GM18517 (cell line): ENCODE data around the gene TMEM151A.

Experiments
- ATAC-seq: cut with Tn5 transposase; IDR thresholded peaks from one replicate; pipeline ENCODE4 v1.9.1; 2021; ENCODE audit warnings: mild to moderate bottlenecking, moderate library complexity; ENCODE audit not compliant: unreplicated experiment

TMEM151A gene

DNA sequence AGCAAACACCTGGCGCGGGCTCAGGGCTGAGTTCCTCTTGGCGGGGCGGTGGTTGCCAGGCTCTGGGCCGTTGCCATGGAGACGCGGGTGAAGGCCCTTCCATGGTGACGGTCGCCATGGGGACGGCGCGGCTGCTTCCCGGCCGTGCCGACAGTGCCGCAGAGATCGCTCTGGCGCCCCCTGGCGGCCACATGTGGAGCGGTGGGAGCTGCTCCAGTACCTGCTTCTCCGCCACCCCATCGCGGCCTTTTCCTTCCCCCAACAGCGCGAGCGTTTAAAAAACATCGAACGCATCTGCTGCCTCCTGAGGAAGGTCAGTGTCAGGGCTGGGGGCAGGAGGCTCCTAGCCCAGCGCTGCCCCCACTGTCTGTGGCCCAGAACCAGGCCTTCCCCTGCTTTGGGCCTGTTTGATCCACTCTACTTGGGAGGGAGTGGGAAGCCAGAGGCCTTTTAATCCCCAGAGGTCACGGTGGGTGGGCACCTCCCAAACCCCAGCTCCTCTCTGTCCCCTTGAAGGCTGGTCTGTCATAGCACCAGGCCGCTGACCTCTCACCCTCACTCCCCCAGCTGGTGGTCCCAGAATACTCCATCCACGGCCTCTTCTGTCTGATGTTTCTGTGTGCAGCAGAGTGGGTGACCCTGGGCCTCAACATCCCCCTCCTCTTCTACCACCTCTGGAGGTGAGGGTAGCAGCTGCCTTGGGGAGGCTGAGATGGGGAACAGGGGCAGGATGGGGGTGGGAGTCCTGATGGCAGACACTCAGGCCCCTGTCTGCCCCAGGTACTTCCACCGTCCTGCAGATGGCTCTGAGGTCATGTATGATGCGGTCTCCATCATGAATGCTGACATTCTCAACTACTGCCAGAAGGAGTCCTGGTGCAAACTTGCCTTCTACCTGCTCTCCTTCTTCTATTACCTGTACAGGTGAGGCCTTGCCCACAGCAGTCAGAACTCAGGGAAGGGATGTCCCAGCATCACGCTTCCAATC is 8.9 kb upstream of the TMEM151A start:
- peak; percentile 47 for ATAC-seq

DNA sequence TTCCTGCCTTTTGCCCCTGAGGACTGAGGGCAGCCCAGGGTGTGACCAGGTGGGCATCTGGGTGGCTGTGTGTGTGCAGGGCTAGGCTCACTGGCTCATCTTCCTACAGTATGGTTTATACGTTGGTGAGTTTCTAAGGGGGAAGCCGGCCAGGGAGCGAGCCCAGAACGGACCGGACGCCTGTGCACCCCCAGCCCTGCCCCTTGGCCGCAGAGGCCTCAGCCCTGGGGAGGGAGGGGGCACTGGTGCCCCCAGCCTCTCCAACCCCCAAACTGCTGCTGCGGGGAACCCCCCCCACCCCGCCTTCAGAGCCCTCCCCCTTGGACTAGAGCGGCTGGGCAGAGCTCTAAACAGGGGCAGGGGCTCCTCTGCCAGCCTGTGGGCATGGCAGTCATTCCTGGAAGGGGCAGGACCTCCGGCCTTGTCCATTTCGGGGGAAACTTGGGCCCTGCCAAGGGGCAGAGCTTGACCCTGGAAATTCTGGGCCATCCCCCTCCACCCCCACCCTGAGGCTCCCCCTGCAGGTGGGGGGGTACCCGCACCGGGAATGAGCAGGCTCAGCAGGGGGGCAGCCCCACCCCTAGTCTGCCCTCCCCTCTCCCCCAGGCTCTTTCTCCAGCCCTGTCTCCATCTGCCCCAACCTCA is 8.1 kb upstream of the TMEM151A start:
- ATAC-seq, result no peak

DNA sequence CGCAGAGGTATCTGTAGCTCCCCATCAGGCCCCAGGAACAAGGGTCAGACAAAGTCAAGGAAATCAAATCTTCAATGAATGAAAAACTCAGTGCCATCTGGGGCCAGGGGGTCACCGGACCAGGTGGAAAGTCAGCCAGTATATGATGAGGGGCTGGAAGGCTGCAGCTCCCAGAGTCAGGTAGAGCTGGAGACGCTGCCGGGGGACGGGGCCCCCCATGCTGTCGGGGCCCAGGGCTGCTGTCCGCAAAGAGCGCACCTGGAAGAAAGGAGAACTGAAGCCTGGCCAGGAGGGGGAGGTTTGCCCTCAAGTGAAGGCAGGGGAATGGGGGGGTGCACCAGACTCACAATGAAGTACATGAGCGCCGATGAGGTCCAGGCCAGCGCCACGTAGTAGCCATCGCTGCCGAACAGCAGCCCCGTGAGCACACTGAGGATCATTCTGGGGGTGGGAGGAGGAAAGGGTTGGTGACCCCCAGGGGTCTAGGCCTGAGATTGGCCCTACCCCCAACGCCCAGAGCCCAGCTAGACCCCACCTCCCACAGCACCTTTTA is 7.1 kb upstream of the TMEM151A start:
- ATAC-seq, result no peak

DNA sequence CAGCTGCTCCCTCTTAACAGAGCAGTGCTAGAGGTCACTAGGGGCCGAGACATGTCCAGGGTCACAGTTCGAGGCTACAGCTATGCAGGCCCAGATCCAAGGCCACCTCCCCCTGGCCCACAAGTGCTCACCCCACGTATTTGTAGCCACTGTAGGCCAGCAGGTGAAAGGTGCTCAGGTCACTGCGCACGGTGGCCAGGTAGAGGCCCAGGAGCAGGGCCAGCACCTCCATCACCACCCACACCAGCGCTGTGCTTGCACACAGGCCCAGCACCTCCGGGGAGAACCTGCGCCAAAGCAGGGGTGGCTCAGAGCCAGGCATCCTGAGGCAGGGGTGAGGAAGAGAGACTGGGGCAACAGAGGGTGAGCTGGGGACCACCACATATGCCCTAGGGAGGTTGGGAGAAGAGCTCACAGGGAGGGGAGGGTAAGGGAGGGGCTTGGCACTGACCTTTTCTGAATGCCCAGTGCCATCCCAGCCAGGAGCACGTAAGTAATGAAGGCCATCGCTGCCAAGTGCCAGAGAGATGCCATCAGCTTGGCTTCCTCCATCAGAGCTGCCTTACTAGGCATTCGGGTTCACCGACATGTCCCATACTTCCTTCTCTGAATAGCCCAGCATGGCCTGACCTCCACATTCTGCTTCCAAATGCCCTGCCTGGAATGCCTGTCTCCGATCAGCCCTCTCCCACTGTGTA is 6.3 kb upstream of the TMEM151A start:
- ATAC-seq, result no peak

DNA sequence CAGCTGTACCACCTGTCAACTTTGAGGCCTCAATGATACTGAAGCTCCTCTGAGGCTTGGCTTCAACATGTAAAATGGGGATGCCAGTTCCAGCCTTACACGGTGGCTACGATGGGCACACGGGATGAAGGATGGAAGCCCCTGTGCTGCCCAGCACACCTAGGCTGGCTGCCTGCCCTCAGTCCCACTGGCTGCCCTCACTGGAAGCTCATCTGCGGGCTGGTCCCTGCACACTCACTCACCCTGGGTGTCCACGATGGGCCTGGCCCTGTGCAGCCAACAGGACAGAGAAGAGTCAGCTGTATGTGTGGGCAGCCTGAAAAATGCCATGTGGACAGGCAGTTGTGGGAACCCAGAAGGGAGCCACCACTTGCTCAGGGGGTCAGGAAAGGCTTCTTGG is 5.0 kb upstream of the TMEM151A start:
- no peak for ATAC-seq

DNA sequence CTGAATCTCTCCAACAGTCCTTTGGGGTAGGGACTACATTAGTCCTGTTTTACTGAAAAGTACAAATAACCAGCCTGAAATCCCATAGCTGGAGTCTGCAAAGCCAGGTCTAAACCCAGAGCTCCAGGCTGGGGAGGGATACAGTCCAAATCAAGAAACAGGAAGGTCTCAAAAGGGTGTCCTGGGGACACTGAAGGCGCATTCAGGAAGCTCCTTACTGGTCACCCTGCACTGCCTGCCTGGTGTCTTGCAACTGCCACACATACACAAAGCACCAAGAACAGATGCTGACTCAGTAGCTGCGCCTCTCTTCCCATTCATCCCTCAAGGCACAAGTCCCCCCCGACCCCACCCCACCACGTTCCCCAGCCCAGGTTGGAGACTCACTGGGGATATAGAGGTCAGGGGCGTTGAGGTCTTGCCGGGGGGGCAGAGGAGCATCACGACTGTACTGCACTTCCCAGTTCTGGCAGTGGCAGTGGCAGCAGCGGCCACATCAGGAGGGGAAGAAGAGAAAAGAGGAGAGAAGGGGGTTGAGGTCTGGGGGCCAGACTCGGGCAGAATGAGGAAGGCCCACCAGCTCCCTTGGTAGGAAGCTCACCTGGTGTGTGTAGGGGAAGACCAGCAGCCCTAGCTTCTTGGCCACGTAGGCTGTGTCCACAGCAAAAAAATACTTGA is 4.3 kb upstream of the TMEM151A start:
- ATAC-seq, result no peak

DNA sequence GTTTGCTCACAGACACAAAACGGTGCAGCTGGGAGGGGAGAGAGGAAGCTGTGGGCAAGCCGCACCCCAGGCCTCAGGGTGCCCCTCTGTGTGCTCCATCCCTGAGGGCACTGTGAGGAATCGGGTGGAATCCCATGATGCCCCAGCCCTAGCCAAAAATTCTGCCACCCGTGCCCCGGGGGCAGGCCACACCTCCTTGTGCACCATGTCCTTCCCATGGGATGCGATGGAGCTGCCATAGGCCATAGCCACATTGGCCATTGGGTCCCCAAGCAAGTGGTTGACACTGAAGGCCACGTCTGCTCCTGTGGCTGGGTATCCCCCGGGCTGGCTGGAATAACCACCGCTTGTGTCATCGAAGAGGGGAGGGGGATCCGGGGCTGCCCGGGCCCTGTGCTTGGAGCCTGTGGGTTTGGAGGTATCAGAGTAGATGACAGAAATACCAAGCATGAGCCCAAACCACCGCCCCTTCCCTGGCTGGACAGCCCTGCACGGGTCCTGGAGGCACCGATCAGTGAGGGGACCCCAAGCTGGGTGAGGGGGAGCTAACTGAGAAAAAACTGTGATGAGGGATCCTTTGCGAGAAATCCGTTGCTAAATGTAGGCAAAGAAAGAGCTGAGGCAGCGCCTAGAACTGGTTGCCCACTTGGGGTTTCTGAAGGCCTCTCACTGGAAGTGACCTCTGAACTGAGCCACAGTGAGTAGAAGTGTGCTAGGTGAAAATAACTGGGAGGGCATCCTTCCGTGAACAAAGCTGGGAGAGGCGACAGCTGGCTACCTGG is 3.6 kb upstream of the TMEM151A start:
- ATAC-seq, result no peak

DNA sequence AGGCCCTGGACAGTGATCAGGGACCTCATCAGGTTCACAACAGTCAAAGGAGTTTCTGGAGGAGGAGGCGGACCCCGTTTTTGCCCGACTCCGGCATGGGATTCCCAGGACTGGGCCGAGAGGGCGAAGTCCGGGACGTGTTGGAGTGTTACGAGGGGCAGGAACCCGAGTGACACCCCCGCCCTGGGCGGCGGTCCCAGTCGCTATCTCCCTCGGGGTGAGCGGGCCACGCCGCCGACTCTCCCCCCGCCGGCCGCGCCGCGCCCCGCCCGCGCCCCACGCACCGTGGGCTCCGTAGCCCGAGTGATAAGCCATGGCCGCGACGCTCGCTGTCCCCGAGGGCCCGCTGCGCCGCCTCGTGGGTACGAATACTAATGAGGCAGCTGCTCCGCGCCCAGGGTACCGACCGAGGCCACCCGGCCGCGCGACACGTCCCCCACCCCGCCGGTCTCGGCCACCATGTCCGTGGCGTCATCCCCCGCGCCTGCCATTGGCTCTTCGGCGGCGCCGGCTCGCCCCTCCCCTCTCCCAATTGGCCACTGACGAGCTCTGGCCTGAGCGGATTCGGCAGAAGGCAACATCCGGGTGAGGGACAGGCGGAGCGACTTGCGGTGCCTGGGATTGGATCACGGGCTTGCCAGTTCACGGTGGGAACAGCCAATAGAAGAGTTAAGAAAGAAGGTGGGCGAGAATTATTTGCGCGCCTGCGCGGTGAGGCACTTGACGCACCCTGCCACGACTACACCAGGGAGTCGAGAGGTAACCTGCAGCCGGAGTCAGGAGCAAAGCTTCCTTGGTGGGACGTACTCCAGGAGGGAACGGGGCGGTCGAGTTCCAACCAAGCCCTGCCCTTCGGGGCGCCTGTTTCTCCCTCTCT is 2.8 kb upstream of the TMEM151A start, which contains the start of gene YIF1A:
YIF1A (minus strand) TSS at position 473 of the 877 bp plus-strand sequence; CDS start at position 315, 158 bp downstream.
- ATAC-seq, result peak; percentile 89

DNA sequence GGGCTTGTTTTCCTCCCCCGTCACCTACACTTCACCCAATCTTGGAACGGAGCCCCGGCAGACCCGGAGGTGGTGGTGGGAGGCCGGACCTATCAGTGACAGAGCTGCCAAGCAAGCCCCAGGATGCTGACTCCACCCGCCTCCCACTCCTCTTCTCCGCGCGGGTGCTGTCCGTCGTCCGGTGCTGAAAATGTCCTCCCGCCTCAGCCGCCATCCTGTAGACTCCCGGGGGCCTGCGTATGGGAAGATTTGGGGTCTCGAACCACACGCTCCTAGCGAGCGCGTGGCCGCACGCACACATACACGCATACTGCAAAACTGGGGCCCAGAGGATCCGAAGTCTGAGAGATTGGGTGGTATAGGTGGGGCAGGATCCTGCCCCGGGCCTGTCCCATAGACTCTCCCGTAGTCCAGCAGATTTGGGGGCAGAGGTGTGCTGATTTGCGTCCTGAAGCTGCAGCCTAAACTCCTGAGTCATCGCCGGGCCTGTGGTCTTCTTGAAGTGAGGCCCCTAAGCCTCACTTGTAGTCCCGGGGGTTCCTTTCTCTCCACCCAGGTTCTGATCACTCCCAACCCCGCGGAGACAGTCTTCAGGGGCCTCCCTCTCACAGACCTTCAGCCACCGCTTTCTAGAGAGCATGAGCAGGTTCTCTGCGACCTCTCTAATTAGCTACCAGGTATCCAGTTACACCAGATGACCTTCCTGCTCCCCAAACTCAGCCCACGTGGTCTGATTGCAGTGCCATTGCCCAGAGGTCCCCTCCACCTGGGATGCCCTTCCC is 2.0 kb upstream of the TMEM151A start:
- peak; percentile 34 for ATAC-seq

DNA sequence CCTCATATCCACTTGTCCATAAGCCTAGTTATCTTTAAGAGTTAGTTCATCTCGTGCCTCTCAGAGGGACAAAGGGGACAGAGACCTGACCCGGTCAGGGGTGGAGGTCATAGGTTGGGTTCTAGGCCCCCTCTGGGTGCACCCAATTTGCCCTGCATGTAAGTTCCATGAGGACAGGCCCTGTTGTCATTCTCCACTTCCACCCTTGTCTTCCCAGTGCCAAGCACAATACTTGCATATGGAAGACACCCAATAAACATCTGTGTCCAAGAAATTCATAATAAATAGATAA is 1.4 kb upstream of the TMEM151A start:
- no peak for ATAC-seq

DNA sequence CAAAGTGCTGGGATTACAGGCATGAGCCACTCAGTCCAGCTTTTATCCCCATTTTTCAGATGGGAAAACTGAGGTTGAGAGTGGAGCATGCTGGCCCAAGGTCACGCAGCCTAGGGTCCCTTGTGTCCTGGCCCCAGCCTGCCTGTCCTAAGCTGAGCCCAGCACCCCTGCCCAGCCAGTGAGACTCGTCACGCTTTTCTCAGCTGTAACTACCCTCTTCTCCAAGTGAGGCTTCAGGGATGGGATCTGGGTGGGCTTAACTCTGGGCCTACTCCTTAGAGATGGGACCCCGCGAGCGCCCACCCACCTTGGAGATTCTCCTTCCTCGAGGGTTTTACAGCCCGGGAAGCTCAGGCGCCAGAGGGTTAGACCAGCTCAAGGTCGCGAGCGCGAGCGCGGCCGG is 390 bp upstream of the TMEM151A start:
- ATAC-seq, result no peak

DNA sequence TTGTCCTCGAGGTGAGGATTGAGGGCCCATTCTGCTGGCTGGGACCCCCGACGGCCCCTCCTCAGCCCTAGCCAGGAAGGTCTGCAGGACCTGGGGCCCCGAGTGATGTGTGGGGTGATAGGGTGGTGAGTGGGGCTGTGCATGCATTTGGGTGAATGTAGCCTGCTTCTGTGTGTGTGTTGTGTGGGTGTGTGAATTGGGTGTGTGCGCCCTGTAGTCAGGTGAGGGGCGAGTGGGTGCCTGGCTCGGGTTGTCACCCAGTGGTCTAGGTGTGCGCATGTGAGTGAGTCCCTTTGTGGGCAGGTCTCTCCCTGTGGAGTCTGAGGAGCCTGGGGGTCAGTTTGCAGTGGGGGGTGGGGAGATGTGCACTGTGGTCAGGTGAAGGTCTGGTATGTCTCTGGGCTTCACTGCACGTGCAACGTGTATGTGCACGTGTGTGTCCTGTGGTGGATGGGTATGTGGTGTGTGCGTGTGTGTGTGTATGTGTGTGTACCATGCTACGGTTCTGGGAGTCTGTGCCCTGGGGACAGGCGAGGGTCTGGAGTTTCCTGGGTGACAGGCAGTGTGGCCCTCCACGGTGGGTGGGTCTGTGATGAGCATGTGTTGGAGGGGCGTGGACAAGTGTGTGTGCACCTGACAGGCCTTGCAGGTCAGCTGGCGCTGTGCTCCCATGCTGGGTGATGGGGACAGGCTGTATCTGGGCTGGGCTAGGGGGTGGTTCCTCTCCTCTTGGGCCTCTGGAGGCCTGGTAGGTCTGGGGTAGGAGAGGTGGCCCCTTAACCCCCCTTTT is 1.0 kb downstream of the TMEM151A start:
- no peak for ATAC-seq

DNA sequence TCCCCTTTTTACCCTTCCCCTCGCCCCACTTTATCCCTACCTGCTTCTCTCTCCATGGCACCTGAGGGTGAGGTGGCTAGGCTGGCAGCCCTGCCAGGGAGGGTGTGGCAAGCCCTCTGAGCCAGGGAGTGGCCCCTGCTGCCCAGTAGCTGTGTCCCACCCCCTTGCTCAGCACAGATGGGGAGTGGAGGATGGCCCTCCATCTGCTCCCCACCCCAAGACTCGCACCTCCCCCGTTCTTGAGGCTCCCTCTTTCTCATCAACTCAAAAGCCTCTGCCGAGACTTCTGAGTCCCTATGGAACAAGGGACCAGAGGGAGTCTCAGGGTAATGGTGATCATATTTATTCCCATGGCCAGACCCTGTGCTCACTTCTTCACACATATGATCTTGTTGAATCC is 1.7 kb downstream of the TMEM151A start:
- ATAC-seq, result no peak

DNA sequence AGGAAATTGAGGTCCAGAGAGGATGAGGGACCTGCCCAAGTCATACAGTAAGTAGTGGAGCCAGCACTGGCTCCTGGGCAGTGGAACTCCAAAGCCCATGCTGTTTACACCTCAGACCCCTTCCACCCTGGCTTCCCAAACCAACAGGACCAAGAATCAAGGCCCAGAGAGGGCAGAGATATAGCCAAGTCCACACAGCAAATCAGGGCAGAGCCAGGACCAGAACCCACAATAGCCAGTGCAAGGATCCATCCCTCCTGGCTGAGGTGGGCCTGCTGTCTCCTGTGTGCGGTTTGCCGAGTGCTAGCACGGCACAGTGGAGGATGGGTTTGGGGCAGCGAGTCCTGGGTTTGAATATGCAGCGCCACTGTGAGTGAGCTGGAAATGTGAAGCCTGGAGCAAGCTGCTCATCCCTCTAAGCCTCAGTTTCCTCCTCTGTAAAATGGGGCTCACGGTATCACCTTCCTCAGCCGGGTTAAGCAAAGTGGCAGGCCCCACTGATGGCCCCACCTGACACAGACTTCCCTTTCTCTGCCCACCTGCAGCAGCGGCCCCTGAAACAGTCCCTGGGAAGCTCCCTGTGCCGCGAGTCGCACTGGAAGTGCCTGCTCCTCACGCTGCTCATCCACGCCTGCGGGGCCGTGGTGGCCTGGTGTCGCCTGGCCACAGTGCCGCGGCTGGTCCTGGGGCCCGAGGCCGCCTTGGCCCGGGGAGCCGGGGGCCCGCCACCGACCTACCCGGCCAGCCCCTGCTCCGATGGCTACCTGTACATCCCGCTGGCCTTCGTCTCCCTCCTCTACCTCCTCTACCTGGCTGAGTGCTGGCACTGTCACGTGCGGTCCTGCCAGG is 2.3 kb downstream of the TMEM151A start:
- no peak for ATAC-seq

DNA sequence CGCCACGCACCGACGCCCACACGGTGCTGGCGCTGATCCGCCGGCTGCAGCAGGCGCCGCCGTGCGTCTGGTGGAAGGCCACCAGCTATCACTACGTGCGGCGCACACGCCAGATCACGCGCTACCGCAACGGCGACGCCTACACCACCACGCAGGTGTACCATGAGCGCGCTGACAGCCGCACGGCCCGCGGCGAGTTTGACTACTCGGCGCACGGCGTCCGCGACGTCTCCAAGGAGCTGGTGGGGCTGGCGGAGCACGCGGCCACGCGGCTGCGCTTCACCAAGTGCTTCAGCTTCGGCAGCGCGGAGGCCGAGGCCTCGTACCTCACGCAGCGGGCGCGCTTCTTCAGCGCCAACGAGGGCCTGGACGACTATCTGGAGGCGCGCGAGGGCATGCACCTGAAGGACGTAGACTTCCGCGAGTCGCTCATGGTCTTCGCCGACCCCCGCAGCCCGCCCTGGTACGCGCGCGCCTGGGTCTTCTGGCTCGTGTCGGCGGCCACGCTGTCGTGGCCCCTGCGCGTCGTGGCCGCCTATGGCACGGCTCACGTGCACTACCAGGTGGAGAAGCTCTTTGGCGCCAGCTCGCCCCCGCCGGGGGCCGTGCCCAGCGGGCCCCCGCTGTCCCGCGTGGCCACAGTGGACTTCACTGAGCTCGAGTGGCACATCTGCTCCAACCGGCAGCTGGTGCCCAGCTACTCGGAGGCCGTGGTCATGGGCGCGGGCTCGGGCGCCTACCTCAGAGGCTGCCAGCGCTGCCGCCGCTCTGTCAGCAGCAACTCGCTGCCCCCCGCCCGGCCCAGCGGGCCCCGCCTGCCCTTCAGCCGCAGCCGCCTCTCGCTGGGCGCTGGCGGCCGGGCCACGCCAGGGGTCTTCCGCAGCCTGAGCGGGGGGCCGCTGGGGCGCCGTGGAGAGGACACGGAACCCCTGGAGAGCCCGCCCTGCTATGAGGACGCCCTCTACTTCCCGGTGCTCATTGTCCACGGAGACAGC is 3.2 kb downstream of the TMEM151A start:
- ATAC-seq, result no peak
